ENCODE results near the gene SERPINB10. TPM values are rescaled to one million over a fixed set of nuclear protein-coding genes. Genes with fewer than 3 reads are reported as not detected.

The SERPINB10 gene
- total RNA-seq, 2 experiments from 2014 or later, result not detected

DNA sequence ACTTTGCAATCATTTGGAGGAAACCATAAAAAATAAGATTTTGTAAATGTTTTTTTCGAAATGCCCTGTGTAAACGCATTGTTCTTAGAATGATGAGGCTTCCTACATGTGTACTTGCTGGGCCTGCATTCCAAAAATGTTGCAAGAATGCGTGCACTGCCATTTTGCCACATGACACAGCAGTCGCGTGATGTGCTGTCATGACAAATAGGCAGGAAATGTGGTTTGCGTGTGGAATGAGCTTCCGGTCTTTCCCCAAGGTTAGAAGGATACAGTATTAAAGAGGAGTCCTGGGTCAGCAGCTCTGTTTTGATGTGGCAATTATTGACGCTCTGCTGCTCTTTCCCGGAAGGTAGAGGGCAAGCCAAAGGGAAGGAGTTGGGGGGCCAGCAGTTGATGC lies 38.4 kb upstream of the SERPINB10 start:
- DNase-seq, result peak in 2 of 14 experiments; percentile 62 to 72
- H3K36me3 ChIP-seq (ENCODE audit: insufficient read depth, low read length), result no peaks in the 10 kb centered on the region
- ChIA-PET CTCF (no interaction called here), POLR2A (no interaction called here)
- Mint-ChIP-seq H3K27ac (no peak overlapping the region), H3K36me3 (ENCODE audit: low read depth) (no peaks in the 10 kb centered on the region), H3K4me1 (ENCODE audit: low read depth) (no peaks in the 10 kb centered on the region), H3K4me3 (no peak overlapping the region), H3K9me3 (no peaks in the 10 kb centered on the region), H3K27me3 (peaks cover 4% of the 10 kb centered on the region)
- no peaks in the 10 kb centered on the region for H3K9me3 ChIP-seq (ENCODE audit: control insufficient read depth in 1 of 2, insufficient read depth in 1 of 2, low read length in 2 of 2)
- no peak for ATAC-seq (ENCODE audit: poor library complexity)
- intact Hi-C loops (cut with DNase I, micrococcal nuclease), result no loop called here
- H3K27ac ChIP-seq (ENCODE audit: low read depth in 1 of 2, low read length in 2 of 2), result no peak overlapping the region
- H3K4me1 ChIP-seq (ENCODE audit: insufficient read depth, low read length), result no peaks in the 10 kb centered on the region
- no peaks in the 10 kb centered on the region for H3K27me3 ChIP-seq (ENCODE audit: control insufficient read depth in 1 of 2, insufficient read depth in 2 of 2, low read length in 2 of 2)
- TF ChIP-seq, protein P1, sequence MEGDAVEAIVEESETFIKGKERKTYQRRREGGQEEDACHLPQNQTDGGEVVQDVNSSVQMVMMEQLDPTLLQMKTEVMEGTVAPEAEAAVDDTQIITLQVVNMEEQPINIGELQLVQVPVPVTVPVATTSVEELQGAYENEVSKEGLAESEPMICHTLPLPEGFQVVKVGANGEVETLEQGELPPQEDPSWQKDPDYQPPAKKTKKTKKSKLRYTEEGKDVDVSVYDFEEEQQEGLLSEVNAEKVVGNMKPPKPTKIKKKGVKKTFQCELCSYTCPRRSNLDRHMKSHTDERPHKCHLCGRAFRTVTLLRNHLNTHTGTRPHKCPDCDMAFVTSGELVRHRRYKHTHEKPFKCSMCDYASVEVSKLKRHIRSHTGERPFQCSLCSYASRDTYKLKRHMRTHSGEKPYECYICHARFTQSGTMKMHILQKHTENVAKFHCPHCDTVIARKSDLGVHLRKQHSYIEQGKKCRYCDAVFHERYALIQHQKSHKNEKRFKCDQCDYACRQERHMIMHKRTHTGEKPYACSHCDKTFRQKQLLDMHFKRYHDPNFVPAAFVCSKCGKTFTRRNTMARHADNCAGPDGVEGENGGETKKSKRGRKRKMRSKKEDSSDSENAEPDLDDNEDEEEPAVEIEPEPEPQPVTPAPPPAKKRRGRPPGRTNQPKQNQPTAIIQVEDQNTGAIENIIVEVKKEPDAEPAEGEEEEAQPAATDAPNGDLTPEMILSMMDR (IDR thresholded peaks at IDR 0.05), result no peak
- no peak overlapping the region for H3K4me3 ChIP-seq (ENCODE audit: low read length)

DNA sequence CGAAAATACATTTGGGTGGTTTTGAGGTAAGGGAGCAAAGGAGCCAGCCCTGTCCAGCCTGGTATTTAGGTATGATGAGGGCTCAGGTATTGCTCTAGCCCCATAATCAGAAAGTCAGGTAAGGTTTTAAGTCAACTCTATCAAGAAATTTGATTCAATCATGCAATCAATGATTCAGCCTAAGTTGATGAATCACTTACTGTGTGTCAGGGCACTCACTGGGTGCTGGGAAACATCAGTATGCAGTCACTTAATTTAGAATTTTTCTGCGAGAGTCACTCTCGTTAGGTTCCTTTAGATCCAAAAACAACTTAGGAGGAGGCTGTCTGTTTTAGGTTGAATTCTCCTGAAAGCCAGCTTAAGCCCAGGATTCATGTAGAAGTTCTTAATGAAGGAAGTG lies 37.9 kb upstream of the SERPINB10 start:
- DNase-seq (peak in 1 of 14 experiments; percentile 41), ATAC-seq (ENCODE audit: poor library complexity) (no peak)
- Mint-ChIP-seq H3K9me3 (no peaks in the 10 kb centered on the region), H3K4me1 (ENCODE audit: low read depth) (no peaks in the 10 kb centered on the region), H3K27ac (no peak overlapping the region), H3K27me3 (peaks cover 4% of the 10 kb centered on the region), H3K36me3 (ENCODE audit: low read depth) (no peaks in the 10 kb centered on the region), H3K4me3 (no peak overlapping the region)
- Histone ChIP-seq H3K36me3 (ENCODE audit: insufficient read depth, low read length) (no peaks in the 10 kb centered on the region), H3K4me3 (ENCODE audit: low read length) (no peak overlapping the region), H3K4me1 (ENCODE audit: insufficient read depth, low read length) (no peaks in the 10 kb centered on the region), H3K9me3 (ENCODE audit: control insufficient read depth in 1 of 2, insufficient read depth in 1 of 2, low read length in 2 of 2) (no peaks in the 10 kb centered on the region), H3K27me3 (ENCODE audit: control insufficient read depth in 1 of 2, insufficient read depth in 2 of 2, low read length in 2 of 2) (no peaks in the 10 kb centered on the region), H3K27ac (ENCODE audit: low read depth in 1 of 2, low read length in 2 of 2) (no peak overlapping the region)
- intact Hi-C loops (cut with DNase I, micrococcal nuclease), result no loop called here
- ChIA-PET CTCF (no interaction called here), POLR2A (no interaction called here)
- TF ChIP-seq, protein P1 (IDR thresholded peaks at IDR 0.05), result no peak

DNA sequence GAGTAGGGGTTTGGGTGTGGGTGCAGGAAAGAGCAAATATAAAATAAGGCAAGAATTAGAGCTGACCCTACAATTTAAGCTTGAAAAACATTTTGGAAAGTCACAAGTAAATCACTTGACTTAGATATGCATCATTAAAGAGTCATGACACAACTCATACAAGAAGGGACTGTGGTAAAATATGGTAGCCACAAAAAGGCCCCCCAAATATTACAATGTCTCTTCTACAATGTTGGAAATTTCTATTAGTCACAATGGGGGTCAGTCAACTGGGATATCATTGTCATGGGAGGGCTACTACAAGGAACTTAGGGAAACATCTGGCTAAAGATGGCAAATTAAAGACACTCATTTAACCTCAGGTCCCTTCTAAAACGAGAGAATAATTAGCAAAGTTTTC lies 35.9 kb upstream of the SERPINB10 start:
- ChIA-PET CTCF (no interaction called here), POLR2A (no interaction called here)
- Histone ChIP-seq H3K27me3 (ENCODE audit: control insufficient read depth in 1 of 2, insufficient read depth in 2 of 2, low read length in 2 of 2) (no peaks in the 10 kb centered on the region), H3K36me3 (ENCODE audit: insufficient read depth, low read length) (no peaks in the 10 kb centered on the region), H3K9me3 (ENCODE audit: control insufficient read depth in 1 of 2, insufficient read depth in 1 of 2, low read length in 2 of 2) (no peaks in the 10 kb centered on the region), H3K27ac (ENCODE audit: low read depth in 1 of 2, low read length in 2 of 2) (no peak overlapping the region), H3K4me3 (ENCODE audit: low read length) (no peak overlapping the region), H3K4me1 (ENCODE audit: insufficient read depth, low read length) (no peaks in the 10 kb centered on the region)
- DNase-seq (peak in 1 of 14 experiments; percentile 15), ATAC-seq (ENCODE audit: poor library complexity) (no peak)
- H3K27me3 Mint-ChIP-seq, result peaks cover 4% of the 10 kb centered on the region
- H3K4me3 Mint-ChIP-seq, result no peak overlapping the region
- no peaks in the 10 kb centered on the region for H3K36me3 Mint-ChIP-seq (ENCODE audit: low read depth)
- no peaks in the 10 kb centered on the region for H3K9me3 Mint-ChIP-seq
- intact Hi-C loops (cut with DNase I, micrococcal nuclease), result no loop called here
- H3K4me1 Mint-ChIP-seq (ENCODE audit: low read depth), result no peaks in the 10 kb centered on the region
- H3K27ac Mint-ChIP-seq, result no peak overlapping the region
- TF ChIP-seq, protein P1 (IDR thresholded peaks at IDR 0.05), result no peak
